NCI-H345 (cell line): ENCODE measurements around the gene TNPO3.
"Not testable (repeated sequence)": the region's sequence is repeated elsewhere in the genome, so short reads cannot be mapped to it uniquely, and the experiment has no call there.

Experiments used
- DNase-seq: peaks from one replicate; lab custom pipeline; 2025; lab: John Stamatoyannopoulos, UW

TNPO3 gene

DNA sequence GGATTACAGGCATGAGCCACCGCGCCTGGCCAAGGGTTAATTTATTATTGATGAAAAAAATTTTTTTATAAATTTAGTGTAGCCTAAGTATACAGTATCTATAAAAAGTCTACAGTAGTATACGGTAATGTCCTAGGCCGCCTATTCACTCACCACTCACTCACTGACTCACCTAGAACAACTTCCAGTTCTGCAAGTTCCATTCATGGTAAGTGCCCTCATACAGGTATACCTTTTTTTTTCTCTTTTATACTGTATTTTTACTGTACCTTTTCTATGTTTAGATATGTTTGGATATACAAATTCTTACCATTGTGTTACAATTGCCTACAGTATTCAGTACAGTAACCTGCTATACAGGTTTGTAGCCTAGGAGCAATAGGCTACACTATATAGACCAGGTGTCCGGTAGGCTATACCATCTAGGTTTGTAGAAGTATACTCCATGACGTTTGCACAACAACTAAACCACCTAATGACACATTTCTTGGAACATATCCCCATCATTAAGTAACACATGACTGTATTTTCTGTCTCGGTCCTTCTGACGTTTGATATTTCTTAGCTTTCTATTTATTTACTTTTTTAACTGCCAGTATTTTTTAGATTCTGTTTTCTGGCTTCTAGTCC is 93.8 kb downstream of the TNPO3 start:
- DNase-seq = no peak

DNA sequence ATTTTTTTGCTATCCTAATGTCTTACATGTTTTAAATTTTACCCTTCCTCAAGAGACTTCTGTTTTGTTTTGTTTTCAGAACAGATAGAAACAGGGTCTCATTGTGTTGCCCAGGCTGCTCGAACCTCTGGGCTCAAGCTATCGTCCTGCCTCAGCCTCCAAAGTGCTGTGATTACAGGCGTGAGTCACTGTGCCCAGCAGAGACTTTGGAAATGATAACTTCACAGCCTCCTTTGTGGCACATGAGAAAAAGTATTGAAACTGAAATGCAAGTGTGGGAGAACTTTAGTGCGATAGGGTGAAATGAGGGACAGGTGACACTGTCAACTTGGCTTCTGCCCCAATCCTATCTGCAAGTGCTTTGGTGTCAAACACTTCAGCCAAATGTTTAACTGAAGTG is 95.6 kb downstream of the TNPO3 start:
- no peak for DNase-seq

DNA sequence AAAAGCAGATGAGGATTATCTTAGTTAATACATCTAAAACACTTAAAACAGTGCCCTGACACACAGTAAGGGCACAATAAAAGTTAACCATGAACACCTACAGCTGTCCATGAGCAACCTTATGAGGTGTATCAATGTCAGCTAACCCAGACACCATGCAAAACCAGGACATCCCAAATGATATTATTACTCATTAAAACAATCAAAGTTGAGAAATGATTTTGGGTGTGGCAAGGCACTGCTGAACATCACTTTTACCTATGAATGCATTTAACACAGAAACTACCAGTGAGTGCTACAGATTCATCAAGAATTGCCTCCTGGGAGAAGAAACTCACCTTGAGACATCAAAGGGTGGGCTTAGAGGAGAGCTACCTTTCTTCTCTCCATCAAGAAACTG is 98.9 kb downstream of the TNPO3 start:
- DNase-seq = no peak

DNA sequence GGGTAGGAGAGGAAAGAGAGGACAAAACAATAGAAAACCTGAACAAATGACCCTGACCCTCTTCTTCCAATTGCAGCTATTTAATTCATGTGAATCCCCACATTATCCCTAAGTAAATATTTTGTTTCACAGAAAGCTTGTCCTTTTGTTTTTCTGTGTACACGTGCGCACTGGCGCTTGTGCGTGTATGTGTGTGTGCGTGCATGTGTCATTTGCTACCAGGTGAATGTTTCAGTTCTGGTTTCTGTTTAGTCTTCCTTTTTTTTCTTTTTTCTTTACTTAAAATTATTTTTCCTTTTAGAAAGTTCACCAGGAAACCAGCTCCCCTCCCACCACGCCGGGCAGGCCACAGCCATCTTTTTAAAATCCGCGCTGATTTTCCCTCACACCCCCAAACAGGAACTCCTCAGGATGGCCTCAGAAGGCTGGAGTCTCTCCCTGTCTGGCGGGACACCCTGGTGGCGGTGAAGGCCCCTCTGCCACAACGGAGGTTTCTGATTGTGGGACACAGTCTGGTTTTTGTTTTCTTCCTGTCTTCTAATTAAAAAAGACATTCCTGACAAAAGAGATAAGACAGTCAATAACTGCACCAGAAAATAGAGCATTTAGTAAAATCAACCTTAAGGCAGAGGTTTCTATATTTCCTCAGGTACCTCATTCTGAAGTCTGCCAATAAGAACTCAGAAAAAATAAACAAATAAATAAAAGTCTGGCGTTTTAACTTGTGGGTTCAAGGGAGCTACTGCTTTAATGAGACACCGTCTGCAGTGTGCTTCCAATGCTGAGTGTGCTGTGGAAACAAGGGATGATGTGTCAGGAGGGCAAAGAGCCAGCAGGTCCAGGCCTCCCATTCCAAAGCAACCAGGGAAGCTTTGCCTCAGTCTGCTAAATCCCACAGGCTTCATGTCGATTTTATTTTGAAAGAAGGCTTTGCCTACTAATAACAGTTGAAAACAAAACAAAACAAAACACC is 99.8 kb downstream of the TNPO3 start:
- peak; percentile 19 for DNase-seq

DNA sequence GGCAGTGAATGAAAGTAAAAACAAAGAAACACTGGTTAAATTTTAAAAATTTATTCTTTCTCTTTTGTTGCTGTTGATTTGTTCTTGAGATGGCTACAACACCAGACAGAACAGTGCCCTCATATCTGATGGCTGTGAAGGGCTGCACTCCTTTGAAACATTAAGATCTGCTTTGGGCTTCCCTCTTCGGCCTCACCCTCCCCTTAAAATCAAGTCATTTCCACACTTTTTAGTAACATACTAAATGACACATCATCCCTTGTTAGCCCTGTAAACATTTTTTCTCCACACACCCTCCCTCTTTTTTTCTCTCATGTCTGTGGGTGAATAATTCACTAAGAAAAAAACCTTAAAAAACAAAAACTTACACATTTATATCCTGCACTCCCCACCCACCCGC is 100.8 kb downstream of the TNPO3 start:
- no peak for DNase-seq

DNA sequence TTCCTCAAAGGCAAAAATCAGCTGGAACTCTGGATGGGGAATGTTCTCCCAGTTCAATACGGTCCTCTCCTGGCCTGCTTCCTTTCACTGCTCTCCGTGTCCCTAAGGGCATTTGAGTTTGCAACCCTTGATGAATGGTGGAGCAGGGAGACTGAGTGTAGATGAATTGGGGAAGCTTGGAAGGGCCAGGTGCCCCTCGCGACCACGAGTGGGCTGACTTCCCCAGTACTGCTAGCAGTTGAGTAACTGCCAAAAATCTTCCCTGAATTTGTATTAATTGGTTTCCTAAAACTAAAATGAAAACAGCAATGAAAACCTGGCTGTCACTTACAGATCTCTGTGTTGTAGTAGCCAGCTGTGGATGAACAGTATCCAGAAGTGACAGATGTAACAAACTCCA is 103.6 kb downstream of the TNPO3 start:
- no peak for DNase-seq

DNA sequence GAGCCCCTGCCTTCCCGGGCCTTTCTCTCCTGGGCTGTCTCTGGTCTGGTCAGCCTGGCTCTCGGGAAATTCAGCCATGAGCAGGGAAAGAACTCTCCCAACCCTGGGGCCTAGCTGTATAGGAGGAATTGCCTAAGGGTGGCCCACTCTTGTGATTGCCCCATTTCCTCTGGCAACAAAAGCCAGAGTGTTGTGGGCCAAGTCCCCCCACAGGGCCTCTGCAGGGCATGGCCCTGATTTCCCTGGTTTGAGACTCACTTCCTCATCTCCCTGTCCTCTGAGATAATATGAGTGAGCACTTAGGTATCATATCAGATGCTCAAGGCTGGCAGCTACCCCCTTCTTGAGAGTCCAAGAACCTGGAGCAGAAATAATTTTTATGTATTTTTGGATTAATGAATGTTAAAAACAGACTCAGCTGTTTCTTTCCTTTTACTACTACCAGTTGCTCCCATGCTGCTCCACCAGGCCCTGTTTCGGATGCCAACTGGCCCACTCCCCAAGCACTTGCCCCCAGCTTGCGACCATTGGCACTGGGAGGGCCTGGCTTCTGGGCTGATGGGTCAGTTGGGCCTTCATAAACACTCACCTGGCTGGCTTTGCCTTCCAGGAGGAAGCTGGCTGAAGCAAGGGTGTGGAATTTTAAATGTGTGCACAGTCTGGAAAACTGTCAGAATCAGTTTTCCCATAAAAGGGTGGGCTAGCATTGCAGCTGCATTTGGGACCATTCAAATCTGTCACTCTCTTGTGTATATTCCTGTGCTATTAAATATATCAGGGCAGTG is 105.7 kb downstream of the TNPO3 start:
- no peak for DNase-seq

DNA sequence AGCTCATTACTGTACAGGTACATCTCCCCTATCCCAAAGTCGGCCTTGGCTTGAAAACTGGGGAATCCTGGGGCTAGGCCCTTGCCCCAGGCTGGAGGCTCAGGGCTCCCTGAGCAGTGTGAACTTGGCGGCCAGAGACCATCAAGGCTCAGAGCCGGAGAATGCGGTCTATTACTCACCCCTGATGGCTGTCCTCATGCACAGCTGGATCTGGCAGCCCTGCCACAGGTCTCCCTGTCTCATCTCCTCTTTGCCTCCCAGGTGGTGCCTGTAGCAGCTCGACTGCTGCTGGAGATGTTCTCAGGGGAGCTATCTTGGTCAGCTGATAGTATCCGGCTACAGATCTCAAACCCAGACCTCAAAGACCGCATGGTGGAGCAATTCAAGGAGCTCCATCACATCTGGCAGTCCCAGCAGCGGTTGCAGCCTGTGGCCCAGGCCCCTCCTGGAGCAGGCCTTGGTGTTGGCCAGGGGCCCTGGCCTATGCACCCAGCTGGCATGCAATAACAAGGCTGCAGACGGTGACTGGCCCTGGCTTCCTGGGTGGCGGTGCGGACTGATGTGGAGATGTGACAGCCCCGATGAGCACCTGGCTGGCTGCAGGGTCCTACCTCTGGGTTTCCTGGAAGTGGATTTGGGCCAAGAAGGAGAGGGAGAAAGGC is 106.5 kb downstream of the TNPO3 start:
- DNase-seq = no peak

DNA sequence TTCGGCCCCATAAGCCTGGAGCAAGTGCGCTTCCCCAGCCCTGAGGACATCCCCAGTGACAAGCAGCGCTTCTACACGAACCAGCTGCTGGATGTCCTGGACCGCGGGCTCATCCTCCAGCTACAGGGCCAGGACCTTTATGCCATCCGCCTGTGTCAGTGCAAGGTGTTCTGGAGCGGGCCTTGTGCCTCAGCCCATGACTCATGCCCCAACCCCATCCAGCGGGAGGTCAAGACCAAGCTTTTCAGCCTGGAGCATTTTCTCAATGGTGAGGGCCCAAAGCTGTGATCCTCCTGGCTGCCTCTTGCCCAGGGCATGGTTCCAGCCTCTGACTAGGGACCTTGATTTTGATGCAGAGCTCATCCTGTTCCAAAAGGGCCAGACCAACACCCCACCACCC is 107.1 kb downstream of the TNPO3 start:
- no peak for DNase-seq

DNA sequence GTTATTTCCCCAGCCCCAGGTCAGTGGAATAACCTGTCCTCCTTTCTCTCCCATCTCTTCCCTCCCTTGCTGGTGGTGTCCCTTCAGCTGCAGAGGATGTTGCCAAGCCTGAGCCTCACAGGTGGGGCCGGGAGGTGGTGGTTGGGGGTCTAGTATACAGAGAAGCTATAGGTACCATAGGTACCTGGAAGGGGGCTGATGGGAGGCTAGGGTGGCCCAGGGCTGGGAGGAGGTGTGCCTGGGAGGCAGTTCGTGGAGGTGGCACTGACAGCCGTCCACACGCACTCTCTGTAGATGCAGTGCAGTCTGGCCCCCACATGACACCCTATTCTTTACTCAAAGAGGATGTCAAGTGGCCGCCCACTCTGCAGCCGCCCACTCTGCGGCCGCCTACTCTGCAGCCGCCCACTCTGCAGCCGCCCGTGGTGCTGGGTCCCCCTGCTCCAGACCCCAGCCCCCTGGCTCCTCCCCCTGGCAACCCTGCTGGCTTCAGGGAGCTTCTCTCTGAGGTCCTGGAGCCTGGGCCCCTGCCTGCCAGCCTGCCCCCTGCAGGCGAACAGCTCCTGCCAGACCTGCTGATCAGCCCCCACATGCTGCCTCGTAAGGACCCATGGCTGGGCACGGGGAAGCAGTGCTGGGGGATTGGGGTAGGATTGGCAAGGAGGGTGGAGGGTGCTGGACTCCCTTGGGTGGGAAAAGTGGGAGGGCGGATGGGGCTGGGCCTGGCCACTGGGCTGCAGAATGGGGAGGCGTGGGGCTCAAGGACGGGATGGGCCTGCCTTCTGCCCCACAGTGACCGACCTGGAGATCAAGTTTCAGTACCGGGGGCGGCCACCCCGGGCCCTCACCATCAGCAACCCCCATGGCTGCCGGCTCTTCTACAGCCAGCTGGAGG is 107.7 kb downstream of the TNPO3 start:
- no peak for DNase-seq

DNA sequence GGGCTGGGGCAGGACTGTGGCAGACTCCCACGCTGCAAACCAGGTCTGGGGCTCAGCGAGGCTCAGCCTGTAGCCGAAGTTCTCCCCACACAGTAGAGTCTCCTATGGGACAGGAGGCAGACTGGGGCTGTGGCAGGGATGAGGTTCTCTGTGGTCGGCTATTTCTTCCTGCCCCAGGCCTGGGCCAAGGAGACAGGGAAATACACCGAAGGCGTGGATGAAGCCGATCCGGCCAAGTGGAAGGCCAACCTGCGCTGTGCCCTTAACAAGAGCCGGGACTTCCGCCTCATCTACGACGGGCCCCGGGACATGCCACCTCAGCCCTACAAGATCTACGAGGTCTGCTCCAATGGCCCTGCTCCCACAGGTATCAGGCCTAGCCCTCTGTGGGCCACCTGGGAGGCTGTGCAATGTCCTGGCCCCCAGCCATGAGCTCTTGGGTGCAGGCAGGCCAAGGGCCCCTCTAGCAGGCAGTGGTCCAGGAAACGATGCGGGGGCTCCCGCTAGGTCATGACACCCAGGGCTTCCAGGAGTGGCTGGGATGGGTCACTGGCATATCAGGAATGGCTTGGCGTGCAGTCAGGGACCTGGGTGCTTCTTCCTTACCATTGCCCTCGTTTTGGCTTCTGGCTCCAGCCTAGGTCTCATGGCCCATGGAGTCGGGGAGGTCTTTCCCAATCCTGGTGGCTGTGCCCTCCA is 109.1 kb downstream of the TNPO3 start:
- DNase-seq = no peak

DNA sequence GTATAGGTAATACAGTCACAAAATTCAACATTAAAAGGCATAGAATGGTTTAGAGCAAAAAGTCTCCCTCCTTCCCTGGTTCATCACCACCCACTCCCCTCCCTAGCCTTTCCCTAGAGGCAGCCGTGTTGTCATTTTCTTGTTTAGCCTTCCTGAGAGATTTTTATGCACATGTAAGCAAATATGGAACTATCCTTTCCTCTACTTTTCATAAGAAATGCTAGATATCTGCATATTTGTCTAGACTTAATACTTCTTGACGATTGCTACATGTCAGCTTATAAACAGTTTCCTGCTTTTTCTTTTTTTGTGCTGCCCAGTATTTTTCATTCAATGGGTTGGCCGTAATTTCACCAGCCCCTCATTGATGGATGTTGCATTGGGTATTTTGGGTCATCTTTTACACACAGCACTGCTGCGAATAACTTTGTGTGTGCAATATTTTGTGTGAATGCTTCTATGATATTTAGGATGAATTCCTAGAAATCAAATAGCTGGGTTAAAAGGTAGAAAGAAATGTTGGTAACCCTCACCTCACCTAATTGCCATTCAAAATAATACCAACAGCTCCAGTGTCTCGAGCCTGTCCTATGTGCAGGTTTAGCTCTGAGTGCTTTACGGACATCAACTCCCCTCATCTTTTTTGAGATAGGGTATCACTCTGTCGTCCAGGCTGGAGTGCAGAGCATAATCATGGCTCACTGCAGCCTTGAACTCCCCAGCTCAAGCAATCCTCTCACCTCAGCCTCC is 110.2 kb downstream of the TNPO3 start:
- no peak for DNase-seq

DNA sequence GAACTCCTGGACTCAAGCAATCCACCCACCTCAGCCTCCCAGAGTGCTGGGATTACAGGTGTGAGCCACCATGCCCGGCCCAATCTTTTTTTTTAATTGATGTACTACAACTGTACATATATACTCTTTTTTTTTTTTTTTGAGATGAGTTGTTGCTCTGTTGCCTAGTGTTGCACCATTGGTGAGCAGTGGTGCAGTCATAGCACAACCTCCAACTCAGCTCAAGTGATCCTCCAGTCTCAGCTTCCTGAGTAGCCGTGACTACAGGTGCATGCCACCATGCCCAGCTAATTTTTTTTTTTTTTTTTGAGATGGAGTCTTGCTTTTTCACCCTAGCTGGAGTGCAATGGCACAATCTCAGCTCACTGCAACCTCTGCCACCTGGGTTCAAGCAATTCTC is 111.7 kb downstream of the TNPO3 start:
- DNase-seq = not testable (repeated sequence)

DNA sequence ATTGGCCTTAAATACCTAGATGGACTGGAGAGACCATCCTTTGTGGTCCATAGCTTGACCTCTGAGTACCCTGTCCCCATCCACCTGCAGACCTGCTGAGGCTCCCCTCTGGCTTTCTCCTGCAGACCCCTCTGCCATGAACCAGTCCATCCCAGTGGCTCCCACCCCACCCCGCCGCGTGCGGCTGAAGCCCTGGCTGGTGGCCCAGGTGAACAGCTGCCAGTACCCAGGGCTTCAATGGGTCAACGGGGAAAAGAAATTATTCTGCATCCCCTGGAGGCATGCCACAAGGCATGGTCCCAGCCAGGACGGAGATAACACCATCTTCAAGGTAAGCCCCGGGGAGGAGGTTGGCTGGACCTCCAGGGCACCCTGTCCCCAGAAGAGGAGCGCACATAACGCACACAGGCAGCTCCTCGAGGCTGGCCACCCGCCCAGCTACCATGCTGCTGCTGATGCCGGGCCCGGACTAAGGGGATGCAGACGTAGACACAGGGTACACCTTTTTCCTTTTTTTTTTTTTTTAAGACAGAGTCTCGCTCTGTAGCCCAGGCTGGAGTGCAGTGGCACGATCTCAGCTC is 112.9 kb downstream of the TNPO3 start:
- no peak for DNase-seq

DNA sequence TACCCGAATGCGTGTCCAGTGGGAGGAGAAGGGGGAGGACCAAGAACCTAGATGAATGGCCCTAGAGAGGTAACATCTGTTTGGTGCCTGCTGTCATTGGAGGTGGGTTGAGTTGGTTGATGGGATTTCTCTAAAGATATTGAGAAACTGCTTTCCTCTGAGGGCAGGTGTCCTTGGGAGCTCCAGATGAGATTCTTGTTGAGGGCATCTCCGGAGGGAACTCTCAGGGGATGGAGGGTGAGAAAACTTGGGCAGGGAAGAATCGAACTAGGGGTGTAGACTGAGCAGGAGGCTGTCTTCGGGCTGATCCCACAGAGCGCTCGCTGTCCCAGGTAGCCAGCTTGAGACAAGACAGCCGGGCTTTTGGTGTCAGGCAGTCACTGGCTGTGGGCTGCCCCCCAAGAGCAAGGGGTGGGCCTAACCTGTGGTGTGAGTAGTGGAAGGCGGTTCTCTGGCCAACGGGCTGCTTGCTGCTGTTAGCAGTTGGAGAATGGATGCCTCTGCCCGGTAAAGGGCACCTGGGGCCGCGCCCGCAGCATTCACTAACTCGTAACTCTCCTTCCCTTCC is 113.5 kb downstream of the TNPO3 start:
- no peak for DNase-seq

DNA sequence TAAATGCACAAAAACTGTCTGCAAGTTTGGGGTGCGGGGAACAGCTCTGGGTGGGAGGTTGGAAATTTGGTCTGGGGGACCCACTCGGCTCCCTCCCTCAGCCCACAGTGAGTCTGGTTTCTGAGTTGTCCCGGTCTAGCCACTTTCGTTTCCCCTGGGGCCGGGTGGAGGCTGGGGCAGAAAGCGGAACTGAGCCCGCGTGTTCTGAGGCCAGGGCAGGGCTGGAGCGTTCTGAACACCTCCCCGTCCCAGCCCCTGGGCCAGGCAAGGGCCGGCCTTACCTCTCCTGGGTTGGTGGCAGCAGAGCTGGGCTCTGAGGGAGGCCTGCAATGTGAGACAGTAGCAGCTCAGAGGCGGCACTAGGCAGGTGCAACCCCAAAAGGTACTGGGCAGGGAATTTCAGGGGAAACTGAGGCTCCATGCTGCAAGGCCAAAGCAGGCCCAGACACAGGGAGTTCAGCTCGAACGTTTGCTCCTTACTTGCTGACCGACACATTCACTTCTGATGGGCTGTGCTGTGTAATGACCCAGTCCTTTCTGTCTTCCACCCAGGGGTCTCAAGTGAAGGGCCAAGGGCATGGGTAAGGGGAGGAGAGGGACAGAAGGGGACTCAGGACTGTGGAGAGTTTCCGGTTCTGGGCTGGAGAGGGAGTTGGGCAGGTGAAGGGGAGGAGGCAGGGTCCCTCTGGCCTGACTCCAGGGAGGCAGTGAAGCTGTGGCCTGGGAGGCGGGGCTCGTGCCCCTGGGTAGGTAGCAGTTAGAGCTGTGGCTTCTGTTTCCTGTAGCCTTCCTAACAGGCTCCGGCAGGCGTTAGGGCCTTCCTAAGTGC is 114.2 kb downstream of the TNPO3 start:
- no peak for DNase-seq

DNA sequence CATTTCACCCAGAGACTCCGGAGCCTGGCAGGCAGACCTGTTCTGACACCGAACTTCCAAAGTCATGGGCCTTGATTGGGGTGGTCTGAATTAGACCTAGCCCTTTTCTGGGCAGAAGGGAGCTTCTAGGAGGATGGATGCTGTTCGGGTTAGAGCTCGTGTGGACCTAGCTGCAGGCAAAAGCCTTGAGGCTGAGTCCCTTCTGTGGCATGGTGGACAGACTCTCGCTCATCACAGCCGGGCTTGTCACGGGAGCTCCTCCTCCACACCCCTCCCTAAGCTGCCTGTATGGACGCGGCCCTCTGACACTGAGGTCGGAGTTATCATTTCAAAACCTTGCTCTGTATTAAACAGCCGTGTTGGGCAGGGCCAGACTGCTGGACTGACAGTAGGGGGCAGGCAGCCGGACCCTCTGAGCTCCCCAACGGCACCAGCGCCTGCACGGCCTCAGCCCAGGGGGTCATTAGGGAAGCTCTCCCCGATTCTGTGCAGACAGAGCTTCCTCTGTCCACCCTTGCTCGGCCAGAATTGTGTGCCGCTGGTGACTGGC is 115.0 kb downstream of the TNPO3 start:
- DNase-seq = no peak
